SIG-M5 treated with dmso at 0.1 percent for 504 hours (cell line): ENCODE measurements around the gene DNAJC18.
A peak's percentile ranks its signal among the peaks of the same experiment; 100 is the strongest.
"Not testable (repeated sequence)": the region's sequence is repeated elsewhere in the genome, so short reads cannot be mapped to it uniquely, and the experiment has no call there.

ENCODE experiments used
- DNase-seq: peaks from one replicate; lab custom pipeline; 2025; ENCODE audit not compliant: unreplicated experiment; lab: John Stamatoyannopoulos, UW

DNAJC18 gene

GRCh38 chr5:139439013-139439903 is at the start of gene DNAJC18:
Gene DNAJC18 (minus strand): TSS chr5:139439525. CDS start chr5:139439445, 80 bp downstream.
- DNase-seq, result peak; percentile 89

- DNase-seq, result peak; percentile 28
These were observed 48.9 kb upstream of the DNAJC18 start for GRCh38 chr5:139488260-139488659.

GRCh38 chr5:139486201-139486600 is 46.9 kb upstream of the DNAJC18 start:
- no peak for DNase-seq

- DNase-seq, result not testable (repeated sequence)
These were observed 43.5 kb upstream of the DNAJC18 start for GRCh38 chr5:139482890-139483208.

- DNase-seq, result peak; percentile 92
These were observed 42.9 kb upstream of the DNAJC18 start, which contains the start of gene STING1 for GRCh38 chr5:139482050-139482889. Gene STING1 (minus strand): TSS chr5:139482758. CDS start chr5:139481704, 1,054 bp downstream.

- DNase-seq, result peak; percentile 37
These were observed 42.3 kb upstream of the DNAJC18 start for GRCh38 chr5:139481580-139482049.

- no peak for DNase-seq
These were observed 41.8 kb upstream of the DNAJC18 start for GRCh38 chr5:139481122-139481533.

- not testable (repeated sequence) for DNase-seq
These were observed 40.4 kb upstream of the DNAJC18 start for GRCh38 chr5:139479729-139480128.

GRCh38 chr5:139478657-139479423 is 39.5 kb upstream of the DNAJC18 start:
- not testable (repeated sequence) for DNase-seq

GRCh38 chr5:139475865-139476617 is 36.7 kb upstream of the DNAJC18 start:
- DNase-seq, result no peak

GRCh38 chr5:139474890-139475791 is 35.8 kb upstream of the DNAJC18 start:
- DNase-seq, result peak; percentile 99

GRCh38 chr5:139473565-139473964 is 34.2 kb upstream of the DNAJC18 start:
- no peak for DNase-seq

- no peak for DNase-seq
These were observed 33.8 kb upstream of the DNAJC18 start for GRCh38 chr5:139473105-139473504.

- no peak for DNase-seq
These were observed 33.2 kb upstream of the DNAJC18 start for GRCh38 chr5:139472386-139473030.

- peak; percentile 57 for DNase-seq
These were observed 31.5 kb upstream of the DNAJC18 start, which contains the start of gene SMIM33 for GRCh38 chr5:139470821-139471300. Gene SMIM33 (plus strand): TSS chr5:139471004. CDS start chr5:139471122, 118 bp downstream.

GRCh38 chr5:139468421-139468931 is 29.2 kb upstream of the DNAJC18 start:
- peak; percentile 65 for DNase-seq

- DNase-seq, result no peak
These were observed 23.4 kb upstream of the DNAJC18 start, which contains the start of gene ECSCR for GRCh38 chr5:139462586-139463276. Gene ECSCR (minus strand): TSS chr5:139462743. CDS start chr5:139462670, 73 bp downstream.
